GM12874 (cell line): Measurements from ENCODE around the gene ZFR2.

Experiments used
- TF ChIP-seq, protein P1 (sequence below): IDR thresholded peaks from 2 replicates; pipeline ENCODE4 v1.5.1; 2011; ENCODE audit warnings: low read depth, mild to moderate bottlenecking, control low read depth, low read length, moderate library complexity; ENCODE audit not compliant: insufficient read depth

The ZFR2 gene

GRCh38 chr19:3868770-3869456 lies at the start of gene ZFR2:
Gene ZFR2 (minus strand): TSS chr19:3869038. CDS start chr19:3869017, 21 bp downstream.
- TF ChIP-seq, protein P1, sequence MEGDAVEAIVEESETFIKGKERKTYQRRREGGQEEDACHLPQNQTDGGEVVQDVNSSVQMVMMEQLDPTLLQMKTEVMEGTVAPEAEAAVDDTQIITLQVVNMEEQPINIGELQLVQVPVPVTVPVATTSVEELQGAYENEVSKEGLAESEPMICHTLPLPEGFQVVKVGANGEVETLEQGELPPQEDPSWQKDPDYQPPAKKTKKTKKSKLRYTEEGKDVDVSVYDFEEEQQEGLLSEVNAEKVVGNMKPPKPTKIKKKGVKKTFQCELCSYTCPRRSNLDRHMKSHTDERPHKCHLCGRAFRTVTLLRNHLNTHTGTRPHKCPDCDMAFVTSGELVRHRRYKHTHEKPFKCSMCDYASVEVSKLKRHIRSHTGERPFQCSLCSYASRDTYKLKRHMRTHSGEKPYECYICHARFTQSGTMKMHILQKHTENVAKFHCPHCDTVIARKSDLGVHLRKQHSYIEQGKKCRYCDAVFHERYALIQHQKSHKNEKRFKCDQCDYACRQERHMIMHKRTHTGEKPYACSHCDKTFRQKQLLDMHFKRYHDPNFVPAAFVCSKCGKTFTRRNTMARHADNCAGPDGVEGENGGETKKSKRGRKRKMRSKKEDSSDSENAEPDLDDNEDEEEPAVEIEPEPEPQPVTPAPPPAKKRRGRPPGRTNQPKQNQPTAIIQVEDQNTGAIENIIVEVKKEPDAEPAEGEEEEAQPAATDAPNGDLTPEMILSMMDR: no peak

- TF ChIP-seq, protein P1: no peak
Observed at GRCh38 chr19:3916033-3916432, 47.2 kb upstream of the ZFR2 start.

GRCh38 chr19:3914199-3914598 lies 45.4 kb upstream of the ZFR2 start:
- TF ChIP-seq, protein P1: no peak

GRCh38 chr19:3910105-3910504 lies 41.3 kb upstream of the ZFR2 start:
- TF ChIP-seq, protein P1: no peak

DNA sequence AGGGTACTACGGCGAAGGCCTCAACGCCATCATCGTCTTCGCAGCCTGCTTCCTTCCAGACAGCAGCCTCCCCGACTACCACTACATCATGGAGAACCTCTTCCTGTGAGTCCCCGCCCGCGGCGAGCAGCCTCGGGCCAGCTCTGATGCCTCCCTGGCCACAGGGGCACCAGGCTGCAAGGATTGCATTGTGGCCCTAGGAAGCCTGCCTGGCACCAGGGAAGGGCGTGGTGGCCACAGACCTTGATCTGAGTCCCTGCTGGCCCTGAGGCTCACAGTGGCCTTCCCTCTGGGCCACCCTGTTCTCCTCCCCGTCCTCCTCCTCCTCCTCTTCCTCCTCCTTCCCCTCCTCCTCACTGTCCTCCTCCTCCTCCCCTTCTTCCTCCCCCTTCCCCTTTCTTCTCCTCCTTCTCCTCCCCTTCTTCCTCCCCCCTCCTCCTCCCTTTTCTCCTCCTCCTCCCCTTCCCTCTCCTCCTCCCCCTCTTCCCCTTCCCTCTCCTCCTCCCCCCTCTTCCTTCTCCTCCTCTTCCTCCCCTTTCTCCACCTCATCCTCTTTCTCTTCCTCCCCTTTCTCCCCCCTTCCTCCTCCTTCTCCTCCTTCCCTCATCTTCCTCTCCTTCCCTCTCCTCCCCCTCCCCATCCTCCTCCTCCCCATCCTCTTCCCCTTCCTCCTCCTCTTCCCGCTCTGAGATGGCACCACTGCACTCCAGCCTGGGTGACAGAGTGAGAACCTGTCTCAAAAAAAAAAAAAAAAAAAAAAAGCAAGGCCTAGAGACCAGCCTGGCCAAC lies 39.6 kb upstream of the ZFR2 start:
- TF ChIP-seq, protein P1: no peak

DNA sequence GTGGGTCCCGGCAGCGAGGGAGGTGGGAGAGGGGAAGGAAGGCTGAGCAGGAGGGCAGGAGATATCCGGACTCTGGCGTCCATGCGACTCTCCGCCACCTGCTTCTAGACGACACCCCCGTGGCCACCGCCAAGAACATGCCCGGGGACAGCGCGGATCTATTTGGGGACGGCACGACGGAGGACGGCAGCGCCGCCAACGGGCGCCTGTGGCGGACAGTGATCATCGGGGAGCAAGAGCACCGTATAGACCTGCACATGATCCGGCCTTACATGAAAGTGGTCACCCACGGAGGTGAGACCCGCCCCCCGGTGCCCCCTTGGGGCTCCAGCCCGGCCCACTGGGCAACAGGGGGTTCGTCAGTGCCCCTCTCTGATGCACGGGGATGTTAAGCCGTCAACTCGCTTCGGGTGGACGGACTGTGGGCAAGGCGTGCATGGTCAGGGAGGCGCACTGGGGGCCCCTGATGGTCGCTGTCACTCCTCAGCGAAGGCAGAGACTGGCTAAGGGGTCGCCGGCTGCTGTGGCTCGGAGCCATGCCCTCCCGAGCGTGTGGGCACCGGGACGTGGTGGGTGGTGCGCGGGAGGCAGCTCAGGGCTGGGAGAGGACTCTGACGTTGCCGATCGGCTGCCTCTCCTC lies 38.9 kb upstream of the ZFR2 start:
- TF ChIP-seq, protein P1: no peak

- TF ChIP-seq, protein P1: no peak
Observed at GRCh38 chr19:3904233-3904632, 35.4 kb upstream of the ZFR2 start.
